ENCODE results near the gene DMWD. TPM values are rescaled to one million over a fixed set of nuclear protein-coding genes. Genes with fewer than 3 reads are reported as not detected.
A peak's percentile ranks its signal among the peaks of the same experiment; 100 is the strongest.

Gene DMWD
- total and polyA plus RNA-seq, 2 of the 13 experiments (the other 11 are each of a cell fraction or from before 2014, with no cell fraction given), result 10.3 to 14.9 TPM

- TF ChIP-seq TFAP4 (IDR thresholded peaks at IDR 0.05; ENCODE audit: borderline replicate concordance, low read depth) (peak; percentile 94), ZNF253 (CRISPR knock-in tag; IDR thresholded peaks at IDR 0.05; ENCODE audit: borderline replicate concordance) (0 out of 2 replicates have a peak, but pooled peaks have one; percentile 19), NR1H2 (CRISPR knock-in tag; IDR thresholded peaks at IDR 0.05; ENCODE audit: borderline replicate concordance, low read depth) (no peak), SMAD1 (CRISPR knock-in tag; IDR thresholded peaks at IDR 0.05; ENCODE audit: borderline replicate concordance, low read depth) (peak; percentile 52; the same call in 1 of the 2 replicates), ZMYM3 (CRISPR knock-in tag; IDR thresholded peaks at IDR 0.05) (no peak), NPAS2 (CRISPR knock-in tag; IDR thresholded peaks at IDR 0.05; ENCODE audit: borderline replicate concordance) (no peak), ELF1 (CRISPR knock-in tag; IDR thresholded peaks at IDR 0.05) (no peak; the same call in 1 of the 2 replicates), ZNF264 (CRISPR knock-in tag; IDR thresholded peaks at IDR 0.05) (peak; percentile 24; the same call in 1 of the 2 replicates), ZNF451 (CRISPR knock-in tag; IDR thresholded peaks at IDR 0.05) (peak; percentile 74), ZNF282 (IDR thresholded peaks at IDR 0.05; ENCODE audit: partially characterized antibody) (no peak), ZNF577 (CRISPR knock-in tag; IDR thresholded peaks at IDR 0.05; ENCODE audit: borderline replicate concordance, low read depth) (no peak), MEIS2 (CRISPR knock-in tag; IDR thresholded peaks at IDR 0.05) (peak; percentile 53; the same call in 1 of the 2 replicates), KIAA2018 (CRISPR knock-in tag; IDR thresholded peaks at IDR 0.05; ENCODE audit: borderline replicate concordance) (peak; percentile 67; the same call in 1 of the 2 replicates), MXD1 (CRISPR knock-in tag; IDR thresholded peaks at IDR 0.05) (peak; percentile 86), ZBTB49 (CRISPR knock-in tag; IDR thresholded peaks at IDR 0.05; ENCODE audit: borderline replicate concordance) (0 out of 2 replicates have a peak, but pooled peaks have one; percentile 15), SYNCRIP (IDR thresholded peaks at IDR 0.05; ENCODE audit: insufficient read depth, low read depth, low read length) (no peak)
Measured at GRCh38 chr19:45770192-45771101, 22.2 kb downstream of the DMWD start (continued).
